ENCODE measurements around the gene SLC35E3.

DNA sequence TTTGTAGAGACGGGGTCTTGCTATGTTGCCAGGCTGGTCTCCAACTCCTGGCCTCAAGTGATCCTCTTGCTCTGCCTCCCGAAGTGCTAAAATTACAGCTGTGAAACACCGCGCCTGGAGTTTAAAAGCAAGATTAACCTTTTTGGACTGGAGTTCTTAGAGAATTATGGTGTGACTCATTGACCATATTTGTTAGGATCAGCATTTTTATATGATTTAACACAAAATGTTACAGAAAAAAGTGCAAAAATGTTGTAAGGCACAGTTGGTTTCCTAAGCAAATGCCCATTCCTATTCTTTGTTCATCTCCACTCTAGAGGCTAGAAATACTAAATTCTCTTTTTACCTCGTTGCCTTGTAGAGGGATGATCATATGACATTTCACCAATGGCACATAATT lies 27.6 kb downstream of the SLC35E3 start:
- TF ChIP-seq, protein P1, sequence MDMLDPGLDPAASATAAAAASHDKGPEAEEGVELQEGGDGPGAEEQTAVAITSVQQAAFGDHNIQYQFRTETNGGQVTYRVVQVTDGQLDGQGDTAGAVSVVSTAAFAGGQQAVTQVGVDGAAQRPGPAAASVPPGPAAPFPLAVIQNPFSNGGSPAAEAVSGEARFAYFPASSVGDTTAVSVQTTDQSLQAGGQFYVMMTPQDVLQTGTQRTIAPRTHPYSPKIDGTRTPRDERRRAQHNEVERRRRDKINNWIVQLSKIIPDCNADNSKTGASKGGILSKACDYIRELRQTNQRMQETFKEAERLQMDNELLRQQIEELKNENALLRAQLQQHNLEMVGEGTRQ (IDR thresholded peaks at IDR 0.05), result no peak
- TF ChIP-seq CEBPB (IDR thresholded peaks at IDR 0.05) (no peak), POLR2A (IDR thresholded peaks at IDR 0.05; ENCODE audit: low read length) (no peak), MYC (IDR thresholded peaks at IDR 0.05; ENCODE audit: borderline replicate concordance, low read length) (no peak), RAD21 (conservative IDR thresholded peaks at IDR 0.05 in 1 of 2, IDR thresholded peaks at IDR 0.05 in 1 of 2) (no peak), POLR2AphosphoS2 (conservative IDR thresholded peaks at IDR 0.05; ENCODE audit: low read length) (no peak), EP300 (IDR thresholded peaks at IDR 0.05) (no peak), SREBF2 (IDR thresholded peaks at IDR 0.05) (no peak)
- TF ChIP-seq, protein P2, sequence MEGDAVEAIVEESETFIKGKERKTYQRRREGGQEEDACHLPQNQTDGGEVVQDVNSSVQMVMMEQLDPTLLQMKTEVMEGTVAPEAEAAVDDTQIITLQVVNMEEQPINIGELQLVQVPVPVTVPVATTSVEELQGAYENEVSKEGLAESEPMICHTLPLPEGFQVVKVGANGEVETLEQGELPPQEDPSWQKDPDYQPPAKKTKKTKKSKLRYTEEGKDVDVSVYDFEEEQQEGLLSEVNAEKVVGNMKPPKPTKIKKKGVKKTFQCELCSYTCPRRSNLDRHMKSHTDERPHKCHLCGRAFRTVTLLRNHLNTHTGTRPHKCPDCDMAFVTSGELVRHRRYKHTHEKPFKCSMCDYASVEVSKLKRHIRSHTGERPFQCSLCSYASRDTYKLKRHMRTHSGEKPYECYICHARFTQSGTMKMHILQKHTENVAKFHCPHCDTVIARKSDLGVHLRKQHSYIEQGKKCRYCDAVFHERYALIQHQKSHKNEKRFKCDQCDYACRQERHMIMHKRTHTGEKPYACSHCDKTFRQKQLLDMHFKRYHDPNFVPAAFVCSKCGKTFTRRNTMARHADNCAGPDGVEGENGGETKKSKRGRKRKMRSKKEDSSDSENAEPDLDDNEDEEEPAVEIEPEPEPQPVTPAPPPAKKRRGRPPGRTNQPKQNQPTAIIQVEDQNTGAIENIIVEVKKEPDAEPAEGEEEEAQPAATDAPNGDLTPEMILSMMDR (IDR thresholded peaks at IDR 0.05), result no peak
- TF ChIP-seq, protein P3, sequence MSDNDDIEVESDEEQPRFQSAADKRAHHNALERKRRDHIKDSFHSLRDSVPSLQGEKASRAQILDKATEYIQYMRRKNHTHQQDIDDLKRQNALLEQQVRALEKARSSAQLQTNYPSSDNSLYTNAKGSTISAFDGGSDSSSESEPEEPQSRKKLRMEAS (IDR thresholded peaks at IDR 0.05), result no peak

Data from A549 (cell line).